ENCODE results near the gene FHIT.

FHIT gene

GRCh38 chr3:60216462-60217075, 1034.7 kb downstream of the FHIT start:
- DNase-seq (ENCODE audit: low spot score): no peak

- no peak for DNase-seq (ENCODE audit: low spot score)
These were observed 1035.3 kb downstream of the FHIT start for GRCh38 chr3:60215946-60216345.

- DNase-seq (ENCODE audit: low spot score): no peak
These were observed 1043.3 kb downstream of the FHIT start for GRCh38 chr3:60207905-60208304.

GRCh38 chr3:60206206-60206605, 1045.0 kb downstream of the FHIT start:
- DNase-seq (ENCODE audit: low spot score): no peak

GRCh38 chr3:60202052-60202726, 1049.1 kb downstream of the FHIT start:
- no peak for DNase-seq (ENCODE audit: low spot score)

GRCh38 chr3:60199306-60199705, 1051.9 kb downstream of the FHIT start:
- no peak for DNase-seq (ENCODE audit: low spot score)

GRCh38 chr3:60198179-60198720, 1053.0 kb downstream of the FHIT start:
- DNase-seq (ENCODE audit: low spot score): no peak

- no peak for DNase-seq (ENCODE audit: low spot score)
These were observed 1058.7 kb downstream of the FHIT start for GRCh38 chr3:60192297-60193114.

GRCh38 chr3:60190073-60190472, 1061.2 kb downstream of the FHIT start:
- DNase-seq (ENCODE audit: low spot score): no peak

GRCh38 chr3:60189304-60189703, 1061.9 kb downstream of the FHIT start:
- no peak for DNase-seq (ENCODE audit: low spot score)

- no peak for DNase-seq (ENCODE audit: low spot score)
These were observed 1062.4 kb downstream of the FHIT start for GRCh38 chr3:60188803-60189202.

GRCh38 chr3:60187343-60187742, 1063.9 kb downstream of the FHIT start:
- DNase-seq (ENCODE audit: low spot score): no peak

- DNase-seq (ENCODE audit: low spot score): no peak
These were observed 1064.9 kb downstream of the FHIT start for GRCh38 chr3:60186359-60186758.

GRCh38 chr3:60185161-60185560, 1066.1 kb downstream of the FHIT start:
- DNase-seq (ENCODE audit: low spot score): no peak

GRCh38 chr3:60182697-60183096, 1068.6 kb downstream of the FHIT start:
- no peak for DNase-seq (ENCODE audit: low spot score)

GRCh38 chr3:60178931-60179653, 1072.2 kb downstream of the FHIT start:
- no peak for DNase-seq (ENCODE audit: low spot score)

- no peak for DNase-seq (ENCODE audit: low spot score)
These were observed 1073.5 kb downstream of the FHIT start for GRCh38 chr3:60177726-60178125.

- DNase-seq (ENCODE audit: low spot score): no peak
These were observed 1074.6 kb downstream of the FHIT start for GRCh38 chr3:60176614-60177013.

- DNase-seq (ENCODE audit: low spot score): no peak
These were observed 1075.6 kb downstream of the FHIT start for GRCh38 chr3:60175680-60176079.

GRCh38 chr3:60169755-60170154, 1081.5 kb downstream of the FHIT start:
- DNase-seq (ENCODE audit: low spot score): no peak

GRCh38 chr3:60167186-60167585, 1084.1 kb downstream of the FHIT start:
- no peak for DNase-seq (ENCODE audit: low spot score)
